OCI-LY3 (cell line): ENCODE measurements around the gene FBLIM1.
A peak's percentile ranks its signal among the peaks of the same experiment; 100 is the strongest.

Experiments
- H2AFZ ChIP-seq: fragments of 200-600, 300-600 bp; shearing (Covaris generic); 2 replicates; pipeline ENCODE4 v1.6.0; 2014; ENCODE audit warnings: antibody characterized with exemption, low read depth, low read length
- H3K27ac ChIP-seq: fragments of 200-600, 300-600 bp; sonication (generic); 2 replicates; pipeline ENCODE4 v1.5.1; 2014; ENCODE audit warnings: mild to moderate bottlenecking, low read length, moderate library complexity, mixed read lengths
- H3K27me3 ChIP-seq: fragments of 200-600, 300-600 bp; sonication (generic); 2 replicates; pipeline ENCODE4 v1.6.1; 2014; ENCODE audit warnings: low read depth, low read length, mixed read lengths
- H3K36me3 ChIP-seq: fragments of 200-600, 300-600 bp; sonication (generic); replicated peaks from 2 replicates; pipeline ENCODE3; 2014; ENCODE audit warnings: low read depth, low read length, mixed read lengths
- H3K4me1 ChIP-seq: fragments of 300-600, 200-600 bp; sonication (generic); 2 replicates; pipeline ENCODE4 v1.6.1; 2014; ENCODE audit warnings: low read length, mixed read lengths
- H3K4me2 ChIP-seq: fragments of 200-600, 300-600 bp; sonication (generic); 2 replicates; pipeline ENCODE4 v1.6.1; 2014; ENCODE audit warnings: low read length, mixed read lengths
- H3K4me3 ChIP-seq: fragments of 300-600, 200-600 bp; sonication (generic); 2 replicates; pipeline ENCODE4 v1.5.1; 2014; ENCODE audit warnings: antibody characterized with exemption, mild to moderate bottlenecking, low read length, moderate library complexity
- H3K79me2 ChIP-seq: fragments of 300-600, 200-600 bp; shearing (Covaris generic); 2 replicates; pipeline ENCODE4 v1.6.1; 2014; ENCODE audit warnings: mild to moderate bottlenecking, low read length, mixed read lengths
- H3K9ac ChIP-seq: fragments of 300-600, 200-600 bp; shearing (Covaris generic); 2 replicates; pipeline ENCODE4 v1.6.0; 2014; ENCODE audit warnings: mild to moderate bottlenecking, low read length, moderate library complexity
- H3K9me3 ChIP-seq: fragments of 200-600, 300-600 bp; shearing (Covaris generic); 2 replicates; pipeline ENCODE4 v1.6.1; 2014; ENCODE audit warnings: low read length, mixed read lengths; ENCODE audit not compliant: insufficient read depth
- H4K20me1 ChIP-seq: fragments of 200-600, 300-600 bp; sonication (generic); 2 replicates; pipeline ENCODE4 v1.6.1; 2016; ENCODE audit warnings: low read length, mixed read lengths; ENCODE audit not compliant: insufficient read depth
- EZH2phosphoT487 ChIP-seq: fragments of 200-600 bp; shearing (Covaris generic); IDR thresholded peaks from 2 replicates; pipeline ENCODE4 v1.6.1; 2018; ENCODE audit warnings: antibody characterized with exemption, mixed run types, low read depth
- TF ChIP-seq, protein P1 (sequence below): fragments of 200-600, 300-600 bp; sonication (generic); IDR thresholded peaks from 2 replicates; pipeline ENCODE4 v1.5.1; 2014; ENCODE audit warnings: antibody characterized with exemption, low read length, low read depth

The FBLIM1 gene

DNA sequence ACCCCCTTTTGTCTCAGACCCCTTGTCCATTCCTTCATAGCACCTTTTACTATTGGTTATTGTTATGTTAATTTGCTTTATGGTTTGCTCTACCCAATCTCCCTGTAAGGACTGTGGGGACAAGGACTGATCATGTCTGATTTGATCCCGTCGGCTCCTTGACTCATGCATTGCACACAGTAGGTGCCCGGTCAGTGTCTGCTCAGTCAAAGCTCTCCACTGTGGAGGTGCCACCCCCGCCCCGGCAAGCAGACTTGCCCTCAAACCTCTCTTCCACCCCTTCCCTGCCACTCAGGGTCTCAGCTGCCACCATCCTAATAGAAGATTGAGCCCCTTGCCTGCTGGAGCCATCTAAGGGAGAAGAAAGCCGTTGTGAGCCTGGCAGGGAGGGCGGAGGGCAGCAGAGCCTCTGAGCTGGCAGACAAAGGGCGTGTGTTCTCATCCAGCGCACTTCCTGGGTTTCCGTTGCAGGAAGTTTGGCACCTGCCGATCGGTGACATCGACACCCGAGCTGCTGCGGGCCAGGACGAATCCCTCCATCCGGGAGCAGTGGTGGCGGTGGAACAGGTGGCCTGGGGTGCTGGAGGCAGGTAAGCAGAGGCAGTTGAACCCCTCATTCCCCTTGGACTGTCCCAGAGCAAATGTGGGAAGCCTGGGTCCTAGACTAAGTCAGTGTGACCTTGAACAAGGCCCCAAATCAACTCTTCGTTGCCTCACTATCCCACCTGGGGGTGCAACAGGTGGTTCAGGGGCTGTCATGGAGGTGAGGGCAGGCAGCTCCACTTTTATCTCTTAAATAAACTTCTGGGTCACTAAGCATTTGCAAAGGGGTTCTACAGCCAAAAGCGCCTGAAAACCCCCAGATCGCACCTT lies 2.2 kb upstream of the FBLIM1 start:
- peak overlapping the region; percentile 24; the same call in 1 of the 2 replicates for H3K4me2 ChIP-seq

DNA sequence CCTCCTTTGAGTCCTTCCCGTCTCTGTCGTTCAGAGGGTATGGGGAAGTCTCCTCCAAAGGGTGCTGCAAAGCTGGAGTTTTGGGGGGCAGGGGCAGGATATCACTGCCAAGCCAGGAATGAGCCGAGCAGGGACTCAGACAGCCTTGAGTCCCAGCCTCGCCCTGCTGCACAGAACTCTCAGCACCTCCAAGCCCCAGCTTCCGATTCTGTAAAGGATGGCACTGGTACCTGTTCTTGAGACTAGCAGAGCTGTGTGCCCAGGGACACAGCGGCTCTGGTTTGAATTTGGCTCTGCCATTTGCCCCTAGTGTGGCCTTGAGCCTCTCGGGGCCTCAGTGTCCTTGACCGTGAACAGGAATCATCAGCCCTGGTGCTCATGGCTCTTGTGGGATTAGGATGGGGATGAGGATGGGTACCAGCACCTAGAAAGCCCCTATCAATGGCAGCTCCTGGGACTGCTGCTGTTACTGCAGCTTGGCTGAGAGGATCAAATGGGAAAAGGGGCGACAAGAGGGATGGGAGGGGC lies 1.5 kb upstream of the FBLIM1 start:
- Histone ChIP-seq H4K20me1 (no peaks in the 10 kb centered on the region), H3K79me2 (no peaks in the 10 kb centered on the region), H3K4me1 (no peaks in the 10 kb centered on the region), H3K27me3 (peaks cover 5% of the 10 kb centered on the region; the same call in 1 of the 2 replicates), H3K9me3 (no peaks in the 10 kb centered on the region), H2AFZ (no peak overlapping the region), H3K36me3 (no peaks in the 10 kb centered on the region), H3K4me3 (no peak overlapping the region), H3K27ac (no peak overlapping the region), H3K4me2 (no peak overlapping the region), H3K9ac (no peak overlapping the region)
- TF ChIP-seq EZH2phosphoT487, result no peak
- TF ChIP-seq, protein P1, sequence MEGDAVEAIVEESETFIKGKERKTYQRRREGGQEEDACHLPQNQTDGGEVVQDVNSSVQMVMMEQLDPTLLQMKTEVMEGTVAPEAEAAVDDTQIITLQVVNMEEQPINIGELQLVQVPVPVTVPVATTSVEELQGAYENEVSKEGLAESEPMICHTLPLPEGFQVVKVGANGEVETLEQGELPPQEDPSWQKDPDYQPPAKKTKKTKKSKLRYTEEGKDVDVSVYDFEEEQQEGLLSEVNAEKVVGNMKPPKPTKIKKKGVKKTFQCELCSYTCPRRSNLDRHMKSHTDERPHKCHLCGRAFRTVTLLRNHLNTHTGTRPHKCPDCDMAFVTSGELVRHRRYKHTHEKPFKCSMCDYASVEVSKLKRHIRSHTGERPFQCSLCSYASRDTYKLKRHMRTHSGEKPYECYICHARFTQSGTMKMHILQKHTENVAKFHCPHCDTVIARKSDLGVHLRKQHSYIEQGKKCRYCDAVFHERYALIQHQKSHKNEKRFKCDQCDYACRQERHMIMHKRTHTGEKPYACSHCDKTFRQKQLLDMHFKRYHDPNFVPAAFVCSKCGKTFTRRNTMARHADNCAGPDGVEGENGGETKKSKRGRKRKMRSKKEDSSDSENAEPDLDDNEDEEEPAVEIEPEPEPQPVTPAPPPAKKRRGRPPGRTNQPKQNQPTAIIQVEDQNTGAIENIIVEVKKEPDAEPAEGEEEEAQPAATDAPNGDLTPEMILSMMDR, result no peak

More for the DNA sequence above, 2.2 kb upstream of the FBLIM1 start:
- H3K36me3 ChIP-seq, result no peaks in the 10 kb centered on the region
- no peak overlapping the region for H3K27ac ChIP-seq
- no peaks in the 10 kb centered on the region for H3K4me1 ChIP-seq
- TF ChIP-seq, protein P1, result no peak
- TF ChIP-seq EZH2phosphoT487, result no peak
- 0 out of 2 replicates have a peak overlapping the region, but pooled peaks have one; percentile 60 for H2AFZ ChIP-seq
- H3K4me3 ChIP-seq, result no peak overlapping the region
- H4K20me1 ChIP-seq, result no peaks in the 10 kb centered on the region
- H3K9me3 ChIP-seq, result no peaks in the 10 kb centered on the region
- H3K27me3 ChIP-seq, result peaks cover 5% of the 10 kb centered on the region; the same call in 1 of the 2 replicates
- no peaks in the 10 kb centered on the region for H3K79me2 ChIP-seq
- no peak overlapping the region for H3K9ac ChIP-seq

DNA sequence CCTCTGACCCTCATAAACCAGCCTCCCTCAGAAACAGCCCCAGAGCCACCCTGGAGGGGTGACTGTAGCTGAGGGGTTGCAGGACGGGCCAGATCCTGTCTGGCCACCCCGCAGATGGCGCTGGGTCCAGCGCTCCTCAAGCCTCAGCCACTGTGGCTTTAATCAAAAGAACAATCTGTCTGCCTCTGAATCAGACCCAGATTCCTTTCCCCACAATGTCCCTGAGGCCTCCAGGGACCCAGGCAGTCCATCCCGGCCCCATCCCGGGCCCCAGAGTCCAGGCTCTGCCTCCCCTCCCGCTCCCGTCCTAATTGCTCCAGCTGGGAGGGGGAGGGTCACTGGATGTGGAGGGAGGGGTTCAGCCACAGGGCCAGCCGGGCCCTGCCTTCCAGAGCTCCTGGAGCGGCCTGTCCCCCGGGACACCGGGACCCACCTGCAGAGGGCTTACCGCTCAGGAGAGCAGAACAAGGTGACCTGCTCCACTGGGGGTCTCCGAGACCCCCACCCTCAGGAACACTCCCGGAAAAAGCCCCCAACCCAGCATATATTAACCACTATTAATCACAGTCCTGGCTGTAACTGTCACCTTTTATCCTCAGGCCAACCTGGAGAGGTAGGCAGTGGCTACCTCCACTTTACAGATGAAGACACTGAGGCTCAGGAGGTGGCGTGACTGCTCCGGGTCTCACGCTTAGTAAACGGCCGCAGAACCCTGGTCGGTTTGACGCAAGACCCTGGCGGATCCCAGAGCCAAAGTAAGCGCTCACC lies 836 bp upstream of the FBLIM1 start:
- peaks cover 5% of the 10 kb centered on the region; the same call in 1 of the 2 replicates for H3K27me3 ChIP-seq
- no peaks in the 10 kb centered on the region for H3K4me1 ChIP-seq
- no peaks in the 10 kb centered on the region for H3K79me2 ChIP-seq
- no peak overlapping the region for H3K4me3 ChIP-seq
- TF ChIP-seq, protein P1, result no peak
- TF ChIP-seq EZH2phosphoT487, result no peak
- H2AFZ ChIP-seq, result no peak overlapping the region
- H3K27ac ChIP-seq, result no peak overlapping the region
- H3K9me3 ChIP-seq, result no peaks in the 10 kb centered on the region
- H3K9ac ChIP-seq, result no peak overlapping the region
- H4K20me1 ChIP-seq, result no peaks in the 10 kb centered on the region
- H3K36me3 ChIP-seq, result no peaks in the 10 kb centered on the region
- H3K4me2 ChIP-seq, result no peak overlapping the region
